GOT3 (cell line): ENCODE results near the gene KIRREL2.
"Not testable (repeated sequence)": the region's sequence is repeated elsewhere in the genome, so short reads cannot be mapped to it uniquely, and the experiment has no call there.

ENCODE experiments used
- DNase-seq: peaks from one replicate; lab custom pipeline; 2025; ENCODE audit warnings: mixed read lengths; lab: John Stamatoyannopoulos, UW

Gene KIRREL2

DNA sequence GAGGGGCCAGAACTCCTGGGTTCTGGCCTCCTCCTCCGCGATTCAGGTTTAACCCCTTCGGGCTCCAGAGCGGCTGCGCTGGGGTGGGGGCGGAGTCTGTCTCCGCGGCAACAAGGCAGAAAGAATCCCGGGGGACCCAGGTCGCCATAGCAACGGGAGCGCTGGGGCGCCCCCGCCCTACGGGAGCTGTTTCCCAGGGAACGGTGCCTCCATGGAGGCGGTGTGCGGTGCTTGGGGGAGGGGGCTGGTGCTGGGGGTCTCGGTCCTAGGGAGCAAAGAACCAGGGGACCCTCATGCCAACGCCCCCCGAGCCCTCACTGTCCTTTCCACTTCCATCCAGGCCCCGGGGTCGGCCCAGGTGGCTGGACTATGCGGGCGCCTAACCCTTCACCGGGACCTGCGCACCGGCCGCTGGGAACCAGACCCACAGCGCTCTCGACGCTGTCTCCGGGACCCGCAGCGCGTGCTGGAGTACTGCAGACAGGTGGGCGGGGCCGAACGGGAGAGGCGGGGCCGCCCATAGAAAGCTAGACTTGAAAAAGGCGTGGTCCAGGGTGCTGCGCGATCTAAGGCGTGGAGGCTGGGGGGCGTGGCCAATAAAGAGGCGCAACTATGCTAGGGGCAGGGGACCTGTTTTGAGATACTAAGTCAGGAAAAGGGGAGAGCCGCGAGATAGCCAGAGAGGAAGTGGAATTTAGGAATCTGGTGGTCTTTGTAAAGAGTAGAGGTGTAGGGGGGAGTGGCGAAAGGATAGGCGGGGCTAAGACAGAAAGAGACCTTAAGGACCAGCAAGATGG, 12.8 kb downstream of the KIRREL2 start:
- no peak for DNase-seq

DNA sequence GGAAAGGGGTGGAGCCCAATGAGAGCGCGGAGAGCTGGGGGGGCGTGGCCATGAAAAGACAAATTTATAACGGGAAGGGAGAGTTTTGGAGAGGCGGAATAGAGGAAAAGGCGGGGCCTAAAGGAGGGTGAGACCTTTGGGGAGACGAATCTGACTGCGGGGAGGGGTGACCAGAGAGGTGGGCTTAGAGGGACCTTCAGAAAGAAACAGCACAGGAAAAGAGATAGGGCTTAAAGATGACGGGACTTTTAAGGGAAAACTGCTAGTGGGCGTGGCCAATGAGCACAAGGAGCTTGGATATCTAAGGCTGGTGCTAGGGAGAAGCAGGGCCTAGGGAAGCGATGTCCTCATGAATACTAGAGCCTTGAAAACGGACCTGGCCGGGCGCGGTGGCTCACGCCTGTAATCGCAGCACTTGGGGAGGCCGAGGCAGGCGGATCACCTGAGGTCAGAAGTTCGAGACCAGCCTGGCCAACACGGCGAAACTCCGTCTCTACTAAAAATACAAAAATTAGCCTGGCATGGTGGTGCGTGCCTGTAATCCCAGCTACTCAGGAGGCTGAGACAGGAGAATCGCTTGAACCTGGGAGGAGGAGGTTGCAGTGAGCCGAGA, 13.5 kb downstream of the KIRREL2 start:
- DNase-seq, result not testable (repeated sequence)

- no peak for DNase-seq
Observed at GRCh38 chr19:35870798-35871197, 14.1 kb downstream of the KIRREL2 start.

DNA sequence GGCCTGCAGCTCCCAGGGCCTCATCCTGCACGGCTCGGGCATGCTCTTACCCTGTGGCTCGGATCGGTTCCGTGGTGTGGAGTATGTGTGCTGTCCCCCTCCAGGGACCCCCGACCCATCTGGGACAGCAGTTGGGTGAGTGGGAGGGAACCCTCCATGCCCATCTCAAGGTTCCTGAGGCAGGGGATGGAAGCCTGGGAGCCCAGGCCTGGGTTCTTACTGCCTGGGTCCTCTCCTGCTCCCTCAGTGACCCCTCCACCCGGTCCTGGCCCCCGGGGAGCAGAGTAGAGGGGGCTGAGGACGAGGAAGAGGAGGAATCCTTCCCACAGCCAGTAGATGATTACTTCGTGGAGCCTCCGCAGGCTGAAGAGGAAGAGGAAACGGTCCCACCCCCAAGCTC, 14.9 kb downstream of the KIRREL2 start:
- DNase-seq, result no peak

GRCh38 chr19:35872180-35872579, 15.5 kb downstream of the KIRREL2 start:
- DNase-seq, result no peak

DNA sequence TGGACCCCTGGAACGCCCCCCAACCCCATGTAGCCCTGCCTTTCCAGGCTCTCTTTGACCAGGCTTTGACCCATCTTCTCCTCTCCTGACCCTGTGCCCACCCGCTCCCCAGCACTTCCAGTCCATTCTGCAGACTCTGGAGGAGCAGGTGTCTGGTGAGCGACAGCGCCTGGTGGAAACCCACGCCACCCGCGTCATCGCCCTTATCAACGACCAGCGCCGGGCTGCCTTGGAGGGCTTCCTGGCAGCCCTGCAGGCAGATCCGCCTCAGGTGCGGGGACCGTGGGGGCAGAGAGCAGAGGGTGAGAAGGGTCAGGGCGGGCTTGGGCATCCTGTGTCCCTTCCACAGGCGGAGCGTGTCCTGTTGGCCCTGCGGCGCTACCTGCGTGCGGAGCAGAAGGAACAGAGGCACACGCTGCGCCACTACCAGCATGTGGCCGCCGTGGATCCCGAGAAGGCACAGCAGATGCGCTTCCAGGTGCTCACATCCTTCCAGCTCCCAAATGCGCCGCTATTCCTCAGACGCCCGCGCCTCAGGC, 17.8 kb downstream of the KIRREL2 start:
- no peak for DNase-seq

DNA sequence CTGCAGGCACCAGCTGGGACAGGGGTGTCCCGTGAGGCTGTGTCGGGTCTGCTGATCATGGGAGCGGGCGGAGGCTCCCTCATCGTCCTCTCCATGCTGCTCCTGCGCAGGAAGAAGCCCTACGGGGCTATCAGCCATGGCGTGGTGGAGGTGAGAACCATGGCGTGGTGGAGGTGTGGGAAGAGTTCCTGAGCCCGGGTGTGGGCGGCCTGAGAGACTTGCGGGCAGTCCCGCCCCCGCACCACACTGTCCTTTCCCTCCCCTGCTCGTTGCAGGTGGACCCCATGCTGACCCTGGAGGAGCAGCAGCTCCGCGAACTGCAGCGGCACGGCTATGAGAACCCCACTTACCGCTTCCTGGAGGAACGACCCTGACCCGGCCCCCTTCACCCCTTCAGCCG, 22.4 kb downstream of the KIRREL2 start:
- DNase-seq, result no peak

- peak; percentile 73 for DNase-seq
Observed at GRCh38 chr19:35879770-35880317, 23.1 kb downstream of the KIRREL2 start.

DNA sequence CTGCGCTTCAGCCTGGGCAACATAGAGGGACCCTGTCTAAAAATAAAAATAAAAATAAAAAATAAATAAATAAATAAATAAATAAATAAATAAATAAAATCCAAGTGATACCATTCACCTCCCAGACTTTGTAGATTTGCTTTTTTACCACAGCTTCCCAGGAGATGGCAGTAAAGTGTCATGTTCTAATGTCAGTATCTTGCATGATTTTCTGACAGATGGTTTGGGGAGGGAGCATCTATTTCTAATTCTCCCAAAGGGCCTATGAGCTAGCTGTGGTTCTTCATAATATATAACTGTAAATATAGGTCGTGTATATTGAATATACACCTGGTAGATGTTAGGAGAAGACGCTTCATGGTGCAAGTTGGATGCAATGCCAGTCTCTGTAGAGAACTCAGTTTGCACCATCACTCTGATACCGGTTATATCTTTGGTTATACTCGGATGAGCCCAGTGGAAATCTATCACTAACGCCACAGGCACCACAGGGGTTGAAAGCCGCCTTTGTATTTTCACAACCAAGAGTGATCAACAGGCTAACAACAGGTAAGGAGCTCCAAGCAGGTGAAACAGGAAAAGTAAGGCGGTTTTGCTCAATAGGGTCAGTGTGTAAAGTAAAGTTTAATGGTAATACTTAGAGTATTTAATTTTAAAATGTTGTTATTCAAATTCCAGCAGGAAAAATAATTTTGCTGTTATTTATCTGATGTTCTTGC, 25.6 kb downstream of the KIRREL2 start:
- DNase-seq, result no peak

DNA sequence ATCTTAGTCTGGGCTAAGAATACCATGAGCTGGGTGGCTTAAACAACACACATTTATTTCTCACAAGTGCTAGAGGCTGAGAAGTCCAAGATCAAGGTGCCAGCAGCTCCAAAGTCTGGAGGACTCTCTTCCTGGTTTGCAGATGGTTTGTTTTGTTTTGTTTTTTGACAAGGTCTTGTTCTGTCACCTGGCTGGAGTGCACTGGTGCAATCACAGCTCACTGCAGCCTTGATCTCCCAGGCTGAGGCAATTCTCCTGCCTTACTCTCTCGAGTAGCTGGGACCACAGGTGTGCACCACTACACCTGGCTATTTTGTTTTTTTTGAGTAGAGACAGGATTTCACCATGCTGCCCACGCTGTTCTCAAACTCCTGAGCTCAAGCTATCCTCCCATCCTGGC, 27.2 kb downstream of the KIRREL2 start:
- DNase-seq, result no peak

- no peak for DNase-seq
Observed at GRCh38 chr19:35885225-35885738, 28.6 kb downstream of the KIRREL2 start.

DNA sequence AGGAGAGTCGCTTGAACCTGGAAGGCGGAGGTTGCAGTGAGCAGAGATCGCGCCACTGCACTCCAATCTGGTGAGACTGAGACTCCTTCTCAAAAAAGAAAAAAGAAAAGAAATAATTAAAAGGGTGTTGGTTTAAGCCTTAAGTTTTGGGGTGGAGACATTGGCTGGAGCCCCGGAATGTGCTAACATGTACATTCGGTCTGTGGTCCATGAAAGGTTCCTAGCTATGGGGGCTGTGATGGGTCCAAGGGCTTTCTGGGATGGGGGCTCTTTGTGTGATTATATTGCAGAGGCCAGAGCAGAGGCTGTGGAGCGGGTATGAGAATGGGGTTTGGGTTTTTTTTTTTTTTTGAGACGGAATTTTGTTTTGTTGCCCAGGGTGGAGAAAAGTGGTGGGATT, 29.2 kb downstream of the KIRREL2 start:
- no peak for DNase-seq

DNA sequence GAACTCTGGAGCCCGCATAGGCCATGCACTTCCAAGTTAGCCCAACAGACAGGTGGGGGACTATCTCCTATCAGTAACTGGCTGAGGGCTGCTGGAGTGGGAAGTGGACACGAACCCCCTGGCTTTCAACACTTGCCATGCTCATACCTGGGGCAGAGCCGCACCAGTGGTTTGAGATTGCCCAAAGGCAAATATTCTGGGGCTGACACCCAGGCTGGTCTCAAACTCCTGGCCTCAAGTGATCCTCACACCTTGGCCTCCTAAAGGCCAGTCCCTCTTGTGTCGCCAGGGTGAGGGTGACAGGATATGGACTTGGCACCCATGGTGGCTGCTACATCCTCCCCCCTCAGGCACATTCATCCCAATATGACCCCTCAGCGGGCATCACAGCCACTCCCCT, 30.5 kb downstream of the KIRREL2 start:
- no peak for DNase-seq

GRCh38 chr19:35888398-35888797, 31.7 kb downstream of the KIRREL2 start:
- DNase-seq, result no peak

- no peak for DNase-seq
Observed at GRCh38 chr19:35889370-35890112, 32.8 kb downstream of the KIRREL2 start.

GRCh38 chr19:35890113-35890650, 33.5 kb downstream of the KIRREL2 start:
- no peak for DNase-seq

DNA sequence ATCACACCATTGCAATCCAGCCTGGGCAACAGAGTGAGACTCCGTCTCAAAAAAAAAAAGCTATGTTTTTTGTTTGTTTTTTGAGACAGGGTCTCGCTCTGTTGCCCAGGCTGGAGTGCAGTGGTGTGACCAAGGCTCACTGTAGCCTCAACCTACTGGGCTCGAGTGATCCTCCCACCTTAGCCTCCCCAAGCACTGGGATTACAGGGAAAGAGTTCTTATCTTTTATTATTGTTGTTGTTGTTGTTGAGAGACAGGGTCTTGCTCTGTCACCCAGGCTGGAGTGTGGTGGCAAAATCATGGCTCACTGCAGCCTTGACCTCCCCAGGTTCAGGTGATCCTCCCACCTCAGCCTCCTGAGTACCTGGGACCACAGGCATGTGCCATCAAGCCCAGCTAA, 35.1 kb downstream of the KIRREL2 start:
- DNase-seq, result not testable (repeated sequence)

- DNase-seq, result no peak
Observed at GRCh38 chr19:35894342-35894741, 37.6 kb downstream of the KIRREL2 start.

GRCh38 chr19:35895911-35896642, 39.4 kb downstream of the KIRREL2 start:
- DNase-seq, result no peak

GRCh38 chr19:35896643-35897040, 39.9 kb downstream of the KIRREL2 start:
- DNase-seq, result no peak
